Duodenal mucosa (tissue), 2 donors: ENCODE data around the gene SYNGR3.

Experiments used
- H3K27ac ChIP-seq: one replicate; pipeline ENCODE4 v1.7.0; 2013; ENCODE audit warnings: low read depth, low read length
- H3K27me3 ChIP-seq, 2 donors: one replicate each; pipeline ENCODE4 v1.7.0; 2013; ENCODE audit warnings: low read length in 2 of 2, control low read depth in 1 of 2; ENCODE audit not compliant: insufficient read depth in 2 of 2, control insufficient read depth in 1 of 2
- H3K36me3 ChIP-seq, 2 donors: one replicate each; pipeline ENCODE4 v1.7.0; 2013; ENCODE audit warnings: low read length in 2 of 2, control low read depth in 1 of 2; ENCODE audit not compliant: insufficient read depth in 2 of 2, control insufficient read depth in 1 of 2
- H3K4me1 ChIP-seq, 2 donors: one replicate each; pipeline ENCODE4 v1.7.0; 2013; ENCODE audit warnings: low read length in 2 of 2, control low read depth in 1 of 2; ENCODE audit not compliant: insufficient read depth in 2 of 2, control insufficient read depth in 1 of 2
- H3K4me3 ChIP-seq, 2 donors: one replicate each; pipeline ENCODE4 v1.7.0; 2013; ENCODE audit warnings: low read length in 2 of 2, low read depth in 1 of 2
- H3K9ac ChIP-seq, 2 donors: one replicate each; pipeline ENCODE4 v1.7.0; 2013; ENCODE audit warnings: low read length in 2 of 2, low read depth in 1 of 2
- H3K9me3 ChIP-seq, 2 donors: one replicate each; pipeline ENCODE4 v1.7.0; 2013; ENCODE audit warnings: low read length in 2 of 2, control low read depth in 1 of 2; ENCODE audit not compliant: control insufficient read depth in 1 of 2

Gene SYNGR3

DNA sequence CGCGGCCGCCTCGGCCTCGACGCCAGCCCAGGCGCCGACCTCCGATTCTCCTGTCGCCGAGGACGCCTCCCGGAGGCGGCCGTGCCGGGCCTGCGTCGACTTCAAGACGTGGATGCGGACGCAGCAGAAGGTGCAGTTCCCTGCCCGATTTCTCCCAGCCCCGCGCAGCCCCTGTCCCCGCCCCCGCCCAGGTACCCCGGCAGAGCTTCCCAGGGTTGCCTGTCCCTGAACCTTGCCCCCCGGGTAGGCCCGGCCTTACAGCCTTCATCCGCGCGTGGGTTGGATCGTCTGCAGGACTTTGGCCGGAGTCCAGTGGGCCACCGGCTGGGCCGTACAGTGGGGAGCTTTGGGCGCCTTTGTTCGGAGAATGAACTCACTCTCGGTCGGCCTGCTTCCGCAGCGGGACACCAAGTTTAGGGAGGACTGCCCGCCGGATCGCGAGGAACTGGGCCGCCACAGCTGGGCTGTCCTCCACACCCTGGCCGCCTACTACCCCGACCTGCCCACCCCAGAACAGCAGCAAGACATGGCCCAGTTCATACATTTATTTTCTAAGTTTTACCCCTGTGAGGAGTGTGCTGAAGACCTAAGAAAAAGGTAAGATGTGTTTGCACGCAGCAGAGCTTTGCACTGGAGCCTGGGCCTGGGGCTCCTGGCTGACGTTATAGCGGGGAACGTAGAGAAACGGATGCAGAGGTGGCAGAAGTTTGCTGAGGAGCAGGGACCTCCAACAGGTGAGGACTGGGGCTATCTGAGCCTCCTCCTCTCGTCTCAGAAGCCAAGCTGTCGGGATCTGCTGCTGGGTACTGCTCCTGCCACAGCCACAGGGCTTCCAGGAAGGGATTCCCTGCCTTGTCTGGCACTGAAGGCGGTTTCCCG, 5.2 kb upstream of the SYNGR3 start:
- H3K27me3 ChIP-seq, result peaks cover 22 to 26% of the 10 kb centered on the region in 2 donors
- peaks cover 63 to 68% of the 10 kb centered on the region in 2 donors for H3K4me1 ChIP-seq
- no peaks in the 10 kb centered on the region for H3K9me3 ChIP-seq
- H3K9ac ChIP-seq, result peak overlapping the region; percentile 77 to 79
- peak overlapping the region; percentile 69 for H3K27ac ChIP-seq
- peak overlapping the region; percentile 75 to 86 for H3K4me3 ChIP-seq
- peaks cover 17 to 18% of the 10 kb centered on the region in 2 donors for H3K36me3 ChIP-seq

GRCh38 chr16:1985466-1986150, 4.2 kb upstream of the SYNGR3 start:
- H3K9me3 ChIP-seq, result no peaks in the 10 kb centered on the region
- H3K27ac ChIP-seq, result peak overlapping the region; percentile 69
- peaks cover 17 to 18% of the 10 kb centered on the region in 2 donors for H3K36me3 ChIP-seq
- H3K4me3 ChIP-seq, result peak overlapping the region; percentile 75 to 86
- peaks cover 61 to 63% of the 10 kb centered on the region in 2 donors for H3K4me1 ChIP-seq
- H3K9ac ChIP-seq, result peak overlapping the region; percentile 77 to 79
- peaks cover 21 to 29% of the 10 kb centered on the region in 2 donors for H3K27me3 ChIP-seq

DNA sequence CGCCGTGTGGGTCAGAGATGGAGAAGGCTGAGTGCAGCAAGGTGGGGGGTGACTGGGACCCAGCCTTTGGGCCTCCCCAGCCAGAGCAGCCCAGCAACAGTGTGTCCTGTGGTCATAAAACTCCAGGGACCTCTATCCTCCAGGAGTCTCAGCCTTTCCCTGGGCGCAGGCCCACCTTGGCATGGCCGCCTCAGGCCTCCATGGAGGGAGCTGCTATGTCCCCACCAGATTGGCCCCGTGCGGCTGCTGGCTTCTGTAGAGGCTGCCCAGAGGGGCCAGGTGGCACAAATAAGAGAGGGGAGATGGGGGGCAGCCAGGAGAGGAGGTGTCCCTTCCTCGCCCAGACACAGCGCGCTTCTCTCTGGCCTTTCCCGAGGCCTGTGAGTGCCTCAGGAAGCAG, 2.6 kb upstream of the SYNGR3 start:
- Histone ChIP-seq H3K27ac (no peak overlapping the region), H3K9me3 (no peaks in the 10 kb centered on the region), H3K36me3 (peaks cover 17 to 18% of the 10 kb centered on the region in 2 donors), H3K4me1 (peaks cover 58% of the 10 kb centered on the region in 2 donors), H3K9ac (no peak overlapping the region), H3K27me3 (peaks cover 22 to 26% of the 10 kb centered on the region in 2 donors), H3K4me3 (no peak overlapping the region)

GRCh38 chr16:1990101-1990350, 256 bp downstream of the SYNGR3 start:
- Histone ChIP-seq H3K27me3 (peaks cover 22 to 26% of the 10 kb centered on the region in 2 donors), H3K4me1 (peaks cover 37 to 41% of the 10 kb centered on the region in 2 donors), H3K9ac (peak overlapping the region in 1 of 2 donors; percentile 43), H3K4me3 (no peak overlapping the region), H3K9me3 (no peaks in the 10 kb centered on the region), H3K27ac (no peak overlapping the region), H3K36me3 (peaks cover 17 to 18% of the 10 kb centered on the region in 2 donors)

DNA sequence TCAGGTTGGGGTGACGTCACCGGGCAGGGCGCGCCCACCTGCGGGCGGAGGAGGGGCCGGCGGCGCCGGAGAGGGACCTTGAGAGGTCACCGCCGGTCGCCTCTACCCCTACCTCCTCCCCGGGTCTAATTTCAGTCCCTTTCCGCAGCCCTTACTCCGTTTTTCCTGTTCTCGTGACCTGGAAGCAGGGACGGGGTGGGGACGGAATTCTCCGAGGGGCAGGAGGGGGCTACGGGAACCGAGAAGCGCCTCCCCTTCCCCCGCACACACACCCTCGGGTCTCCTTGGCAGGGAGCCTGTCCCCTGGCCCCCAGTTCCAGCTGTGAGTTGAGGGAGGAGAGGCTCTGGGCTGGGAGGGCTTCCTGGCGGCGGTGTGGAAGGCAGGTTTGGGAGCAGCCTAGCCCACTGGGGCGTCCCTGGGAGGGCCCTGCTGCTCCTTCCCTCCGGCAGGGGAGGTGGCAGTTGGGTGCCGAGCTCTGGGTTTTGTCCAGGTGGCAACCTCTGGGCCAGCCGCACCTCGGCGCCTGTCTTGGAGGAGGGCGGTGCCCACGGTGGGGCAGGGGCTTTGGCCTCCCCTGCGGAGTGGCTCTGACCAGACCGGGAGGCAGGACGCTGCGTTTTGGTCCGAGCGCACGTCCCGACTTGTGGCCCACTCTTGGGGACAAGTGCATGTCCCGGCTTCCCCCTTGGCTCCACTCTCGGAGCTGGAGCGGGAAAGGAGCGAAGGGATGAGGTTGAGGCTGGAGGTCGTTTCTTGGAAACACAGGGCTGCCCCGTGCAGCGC, 773 bp downstream of the SYNGR3 start:
- H3K27ac ChIP-seq, result no peak overlapping the region
- H3K27me3 ChIP-seq, result peaks cover 22 to 26% of the 10 kb centered on the region in 2 donors
- H3K4me1 ChIP-seq, result peaks cover 32 to 35% of the 10 kb centered on the region in 2 donors
- no peaks in the 10 kb centered on the region for H3K9me3 ChIP-seq
- peak overlapping the region; percentile 48 to 57 for H3K4me3 ChIP-seq
- H3K9ac ChIP-seq, result peak overlapping the region; percentile 43 to 54
- H3K36me3 ChIP-seq, result peaks cover 14 to 18% of the 10 kb centered on the region in 2 donors

DNA sequence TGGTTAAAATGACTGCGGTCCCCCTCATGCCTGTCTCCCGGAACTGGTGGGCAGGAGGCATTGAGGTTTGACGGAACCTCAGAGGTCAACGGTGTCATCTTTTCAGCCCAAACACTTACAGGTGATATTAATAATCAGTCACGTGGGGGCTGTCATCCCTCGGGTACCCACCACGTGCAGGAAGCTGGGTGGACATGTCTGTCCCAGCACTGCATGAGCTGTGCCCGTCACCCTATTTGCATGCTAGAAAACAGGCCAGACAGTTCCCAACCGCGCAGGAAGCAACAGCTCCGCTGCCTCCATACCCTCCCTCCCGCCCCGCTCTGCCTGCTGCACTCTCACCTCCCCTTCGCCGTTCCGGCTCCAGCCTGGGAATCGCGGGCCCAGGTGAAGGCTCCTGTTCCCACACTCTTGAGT, 1.4 kb downstream of the SYNGR3 start:
- Histone ChIP-seq H3K36me3 (peaks cover 8 to 13% of the 10 kb centered on the region in 2 donors), H3K4me1 (peaks cover 26 to 29% of the 10 kb centered on the region in 2 donors), H3K9ac (peak overlapping the region in 1 of 2 donors; percentile 54), H3K27ac (no peak overlapping the region), H3K4me3 (peak overlapping the region; percentile 48 to 70), H3K9me3 (no peaks in the 10 kb centered on the region), H3K27me3 (peaks cover 22 to 26% of the 10 kb centered on the region in 2 donors)

GRCh38 chr16:1991588-1991947, 1.8 kb downstream of the SYNGR3 start:
- H3K4me1 ChIP-seq, result peaks cover 22 to 26% of the 10 kb centered on the region in 2 donors
- H3K9me3 ChIP-seq, result no peaks in the 10 kb centered on the region
- H3K9ac ChIP-seq, result peak overlapping the region; percentile 22 to 47
- H3K27ac ChIP-seq, result no peak overlapping the region
- peak overlapping the region; percentile 34 to 70 for H3K4me3 ChIP-seq
- H3K27me3 ChIP-seq, result peaks cover 22 to 26% of the 10 kb centered on the region in 2 donors
- H3K36me3 ChIP-seq, result peaks cover 4 to 9% of the 10 kb centered on the region in 2 donors

GRCh38 chr16:1991948-1992703, 2.4 kb downstream of the SYNGR3 start:
- peaks cover 26% of the 10 kb centered on the region in 2 donors for H3K4me1 ChIP-seq
- H3K36me3 ChIP-seq, result peaks cover 2 to 7% of the 10 kb centered on the region in 2 donors
- H3K4me3 ChIP-seq, result peak overlapping the region; percentile 34 to 70
- H3K27me3 ChIP-seq, result peaks cover 22 to 26% of the 10 kb centered on the region in 2 donors
- H3K9me3 ChIP-seq, result no peaks in the 10 kb centered on the region
- H3K9ac ChIP-seq, result peak overlapping the region; percentile 22 to 47
- H3K27ac ChIP-seq, result no peak overlapping the region

- no peak overlapping the region for H3K4me3 ChIP-seq
These were observed 3.0 kb downstream of the SYNGR3 start for GRCh38 chr16:1992704-1993317.

More at GRCh38 chr16:1992704-1993317, 3.0 kb downstream of the SYNGR3 start:
- Histone ChIP-seq H3K9ac (no peak overlapping the region), H3K36me3 (peaks cover 2 to 10% of the 10 kb centered on the region in 2 donors), H3K27ac (no peak overlapping the region), H3K4me1 (peaks cover 26 to 29% of the 10 kb centered on the region in 2 donors), H3K27me3 (peaks cover 22 to 26% of the 10 kb centered on the region in 2 donors), H3K9me3 (no peaks in the 10 kb centered on the region)
